ENCODE results near the gene LRP5.

DNA sequence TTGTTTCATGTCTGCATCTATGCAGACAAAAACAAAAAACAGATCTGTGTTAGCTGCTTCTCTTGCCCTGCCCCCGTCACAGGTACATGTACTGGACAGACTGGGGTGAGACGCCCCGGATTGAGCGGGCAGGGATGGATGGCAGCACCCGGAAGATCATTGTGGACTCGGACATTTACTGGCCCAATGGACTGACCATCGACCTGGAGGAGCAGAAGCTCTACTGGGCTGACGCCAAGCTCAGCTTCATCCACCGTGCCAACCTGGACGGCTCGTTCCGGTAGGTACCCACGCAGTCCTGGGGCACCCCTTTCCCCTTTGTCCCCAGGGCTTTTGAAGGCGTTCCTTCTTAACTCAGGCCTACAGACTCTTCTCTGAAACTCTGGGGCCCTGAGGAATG is 45.2 kb downstream of the LRP5 start:
- TF ChIP-seq, protein P1, sequence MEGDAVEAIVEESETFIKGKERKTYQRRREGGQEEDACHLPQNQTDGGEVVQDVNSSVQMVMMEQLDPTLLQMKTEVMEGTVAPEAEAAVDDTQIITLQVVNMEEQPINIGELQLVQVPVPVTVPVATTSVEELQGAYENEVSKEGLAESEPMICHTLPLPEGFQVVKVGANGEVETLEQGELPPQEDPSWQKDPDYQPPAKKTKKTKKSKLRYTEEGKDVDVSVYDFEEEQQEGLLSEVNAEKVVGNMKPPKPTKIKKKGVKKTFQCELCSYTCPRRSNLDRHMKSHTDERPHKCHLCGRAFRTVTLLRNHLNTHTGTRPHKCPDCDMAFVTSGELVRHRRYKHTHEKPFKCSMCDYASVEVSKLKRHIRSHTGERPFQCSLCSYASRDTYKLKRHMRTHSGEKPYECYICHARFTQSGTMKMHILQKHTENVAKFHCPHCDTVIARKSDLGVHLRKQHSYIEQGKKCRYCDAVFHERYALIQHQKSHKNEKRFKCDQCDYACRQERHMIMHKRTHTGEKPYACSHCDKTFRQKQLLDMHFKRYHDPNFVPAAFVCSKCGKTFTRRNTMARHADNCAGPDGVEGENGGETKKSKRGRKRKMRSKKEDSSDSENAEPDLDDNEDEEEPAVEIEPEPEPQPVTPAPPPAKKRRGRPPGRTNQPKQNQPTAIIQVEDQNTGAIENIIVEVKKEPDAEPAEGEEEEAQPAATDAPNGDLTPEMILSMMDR (IDR thresholded peaks at IDR 0.05): no peak
- TF ChIP-seq POLR2A (IDR thresholded peaks at IDR 0.05): no peak

Measured in adrenal gland (tissue), 5 donors.